ENCODE data around the gene GTF2F2. TPM values are rescaled to one million over a fixed set of nuclear protein-coding genes. Genes with fewer than 3 reads are reported as not detected.

Gene GTF2F2
- total RNA-seq, 2 experiments from 2014 or later = 20.1 to 25.1 TPM

DNA sequence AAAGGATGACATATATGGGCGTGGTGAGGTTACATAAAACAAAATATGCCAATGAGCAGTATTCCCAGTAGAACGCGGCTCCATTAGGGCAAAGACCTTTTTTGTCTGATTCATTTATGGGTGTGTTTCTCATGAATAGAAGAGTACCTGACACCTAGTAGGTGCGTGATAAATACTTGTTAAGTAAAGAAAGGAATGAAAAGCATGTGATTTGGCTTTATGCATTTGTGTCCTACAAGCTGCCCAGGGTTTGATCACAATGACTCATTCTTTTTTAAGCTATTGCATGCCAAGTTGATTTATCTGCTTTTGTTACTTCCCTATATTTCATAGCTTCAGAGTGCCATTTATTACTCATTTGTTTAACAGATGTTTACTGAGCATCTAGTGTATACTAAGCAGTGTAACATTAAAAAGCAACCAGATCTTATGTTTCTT, 99.6 kb downstream of the GTF2F2 start:
- POLR2A ChIA-PET = interaction anchor here (1.0 to 1.6 kb wide), 3 partner anchors 11 to 28 kb away, joined by 3 to 5 read pairs (median 3); no protein-coding TSS in a partner anchor
- no peaks in the 10 kb centered on the region for H3K79me2 ChIP-seq (ENCODE audit: insufficient read depth, low read depth, low read length)
- no TSS peak for BruUV-seq (replicated peaks)
- no peaks in the 10 kb centered on the region for H3K9me2 ChIP-seq (ENCODE audit: insufficient read depth, low read length)
- no peaks in the 10 kb centered on the region for H3K4me1 ChIP-seq (ENCODE audit: insufficient read depth, low read length, poor library complexity, severe bottlenecking)
- intact Hi-C loops (cut with micrococcal nuclease; ENCODE audit: unreplicated experiment) = no loop called here
- no peak overlapping the region for H3K4me2 ChIP-seq (ENCODE audit: low read length)
- no peak for TF ChIP-seq EZH2phosphoT487 (IDR thresholded peaks at IDR 0.05; ENCODE audit: borderline replicate concordance, low read depth, low read length)
- TF ChIP-seq, protein P1, sequence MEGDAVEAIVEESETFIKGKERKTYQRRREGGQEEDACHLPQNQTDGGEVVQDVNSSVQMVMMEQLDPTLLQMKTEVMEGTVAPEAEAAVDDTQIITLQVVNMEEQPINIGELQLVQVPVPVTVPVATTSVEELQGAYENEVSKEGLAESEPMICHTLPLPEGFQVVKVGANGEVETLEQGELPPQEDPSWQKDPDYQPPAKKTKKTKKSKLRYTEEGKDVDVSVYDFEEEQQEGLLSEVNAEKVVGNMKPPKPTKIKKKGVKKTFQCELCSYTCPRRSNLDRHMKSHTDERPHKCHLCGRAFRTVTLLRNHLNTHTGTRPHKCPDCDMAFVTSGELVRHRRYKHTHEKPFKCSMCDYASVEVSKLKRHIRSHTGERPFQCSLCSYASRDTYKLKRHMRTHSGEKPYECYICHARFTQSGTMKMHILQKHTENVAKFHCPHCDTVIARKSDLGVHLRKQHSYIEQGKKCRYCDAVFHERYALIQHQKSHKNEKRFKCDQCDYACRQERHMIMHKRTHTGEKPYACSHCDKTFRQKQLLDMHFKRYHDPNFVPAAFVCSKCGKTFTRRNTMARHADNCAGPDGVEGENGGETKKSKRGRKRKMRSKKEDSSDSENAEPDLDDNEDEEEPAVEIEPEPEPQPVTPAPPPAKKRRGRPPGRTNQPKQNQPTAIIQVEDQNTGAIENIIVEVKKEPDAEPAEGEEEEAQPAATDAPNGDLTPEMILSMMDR (conservative IDR thresholded peaks at IDR 0.05; ENCODE audit: low read length) = no peak
- no peak for DNase-seq (ENCODE audit: low spot score)
- no peak overlapping the region for H3K4me3 ChIP-seq (ENCODE audit: low read depth, low read length, poor library complexity, severe bottlenecking)
- H3K9me3 ChIP-seq (ENCODE audit: low read length) = no peaks in the 10 kb centered on the region
- CTCF ChIA-PET (ENCODE audit: unreplicated experiment) = no interaction called here
- no peak overlapping the region for H2AFZ ChIP-seq (ENCODE audit: low read length)
- no peak overlapping the region for H3K27ac ChIP-seq (ENCODE audit: low read depth, low read length, poor library complexity, severe bottlenecking)
- H4K20me1 ChIP-seq (ENCODE audit: insufficient read depth, low read length) = no peaks in the 10 kb centered on the region
- H3K36me3 ChIP-seq (ENCODE audit: insufficient read depth, low read length) = no peaks in the 10 kb centered on the region

DNA sequence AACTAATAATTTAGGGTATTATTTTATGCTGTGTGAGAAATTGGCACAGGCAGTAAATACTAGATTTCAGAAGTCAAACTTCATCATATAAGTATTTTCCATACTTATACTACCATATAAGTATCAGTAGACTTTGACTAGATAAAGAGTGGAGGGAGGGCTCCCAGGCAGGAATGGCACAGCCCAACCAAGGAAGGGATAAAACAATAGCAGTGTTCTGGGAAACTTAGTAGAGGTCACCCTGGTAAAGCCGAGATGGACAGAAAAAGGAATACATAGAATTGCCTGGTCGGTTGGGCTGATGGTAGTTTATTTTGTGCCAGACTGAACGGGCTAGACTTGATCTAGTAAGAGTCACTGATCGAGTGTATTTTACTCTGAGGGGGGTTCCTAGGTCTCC, 100.1 kb downstream of the GTF2F2 start:
- POLR2A ChIA-PET = interaction anchor here (1.0 to 1.6 kb wide), 3 partner anchors 12 to 28 kb away, joined by 3 to 5 read pairs (median 3); no protein-coding TSS in a partner anchor

DNA sequence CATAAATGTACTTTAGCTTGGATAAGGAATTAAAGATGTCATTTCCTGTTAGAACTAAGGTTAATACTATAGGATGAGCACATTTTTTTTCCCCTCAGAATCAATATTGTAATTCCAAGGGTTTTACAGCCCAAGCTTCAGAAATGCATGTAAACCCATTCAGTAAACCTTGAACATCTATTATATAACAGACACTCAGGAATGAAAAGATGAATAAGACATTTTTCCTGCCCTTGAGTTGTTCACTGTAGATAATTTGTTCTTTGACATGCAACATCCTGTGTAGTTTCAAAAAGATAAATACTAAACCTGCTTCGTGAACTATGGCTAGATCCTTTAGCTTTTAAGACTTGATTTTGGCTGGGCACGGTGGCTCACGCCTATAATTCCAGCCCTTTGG, 102.2 kb downstream of the GTF2F2 start:
- H2AFZ ChIP-seq (ENCODE audit: low read length) = no peak overlapping the region
- CTCF ChIA-PET (ENCODE audit: unreplicated experiment) = no interaction called here
- H3K9me3 ChIP-seq (ENCODE audit: low read length) = no peaks in the 10 kb centered on the region
- H3K36me3 ChIP-seq (ENCODE audit: insufficient read depth, low read length) = no peaks in the 10 kb centered on the region
- H3K79me2 ChIP-seq (ENCODE audit: insufficient read depth, low read depth, low read length) = no peaks in the 10 kb centered on the region
- no TSS peak for BruUV-seq (replicated peaks)
- H3K9me2 ChIP-seq (ENCODE audit: insufficient read depth, low read length) = no peaks in the 10 kb centered on the region
- DNase-seq (ENCODE audit: low spot score) = no peak
- no peak overlapping the region for H3K4me3 ChIP-seq (ENCODE audit: low read depth, low read length, poor library complexity, severe bottlenecking)
- H4K20me1 ChIP-seq (ENCODE audit: insufficient read depth, low read length) = no peaks in the 10 kb centered on the region
- POLR2A ChIA-PET = interaction anchor here (0.6 to 1.1 kb wide), 2 partner anchors 145 to 787 kb away, joined by 3 to 4 read pairs; no protein-coding TSS in a partner anchor
- H3K4me2 ChIP-seq (ENCODE audit: low read length) = no peak overlapping the region
- H3K27ac ChIP-seq (ENCODE audit: low read depth, low read length, poor library complexity, severe bottlenecking) = no peak overlapping the region
- intact Hi-C loops (cut with micrococcal nuclease; ENCODE audit: unreplicated experiment) = no loop called here
- no peak for TF ChIP-seq EZH2phosphoT487 (IDR thresholded peaks at IDR 0.05; ENCODE audit: borderline replicate concordance, low read depth, low read length)
- TF ChIP-seq, protein P1 (conservative IDR thresholded peaks at IDR 0.05; ENCODE audit: low read length) = no peak
- H3K4me1 ChIP-seq (ENCODE audit: insufficient read depth, low read length, poor library complexity, severe bottlenecking) = no peaks in the 10 kb centered on the region

More for the DNA sequence above, 100.1 kb downstream of the GTF2F2 start:
- Histone ChIP-seq H3K9me3 (ENCODE audit: low read length) (no peaks in the 10 kb centered on the region), H3K4me3 (ENCODE audit: low read depth, low read length, poor library complexity, severe bottlenecking) (no peak overlapping the region), H3K36me3 (ENCODE audit: insufficient read depth, low read length) (no peaks in the 10 kb centered on the region), H3K79me2 (ENCODE audit: insufficient read depth, low read depth, low read length) (no peaks in the 10 kb centered on the region), H4K20me1 (ENCODE audit: insufficient read depth, low read length) (no peaks in the 10 kb centered on the region), H3K4me2 (ENCODE audit: low read length) (no peak overlapping the region), H2AFZ (ENCODE audit: low read length) (no peak overlapping the region), H3K27ac (ENCODE audit: low read depth, low read length, poor library complexity, severe bottlenecking) (no peak overlapping the region), H3K4me1 (ENCODE audit: insufficient read depth, low read length, poor library complexity, severe bottlenecking) (no peaks in the 10 kb centered on the region), H3K9me2 (ENCODE audit: insufficient read depth, low read length) (no peaks in the 10 kb centered on the region)
- DNase-seq (ENCODE audit: low spot score) = no peak
- no TSS peak for BruUV-seq (replicated peaks)
- CTCF ChIA-PET (ENCODE audit: unreplicated experiment) = no interaction called here
- intact Hi-C loops (cut with micrococcal nuclease; ENCODE audit: unreplicated experiment) = no loop called here
- no peak for TF ChIP-seq EZH2phosphoT487 (IDR thresholded peaks at IDR 0.05; ENCODE audit: borderline replicate concordance, low read depth, low read length)
- TF ChIP-seq, protein P1 (conservative IDR thresholded peaks at IDR 0.05; ENCODE audit: low read length) = no peak
